Neural cell (in vitro differentiated cells): ENCODE data around the gene EP400.

Experiments used
- CTCF ChIP-seq: fragments of 450-650 bp; IDR thresholded peaks from 2 replicates; pipeline ENCODE4 v1.5.1; 2014; ENCODE audit warnings: antibody characterized with exemption, mild to moderate bottlenecking, moderate library complexity; ENCODE audit not compliant: poor library complexity, severe bottlenecking
- EZH2 ChIP-seq: fragments of 200-600, 300-800 bp; shearing (Covaris generic), sonication (generic); IDR thresholded peaks from 2 replicates; pipeline ENCODE4 v1.6.1; 2014; ENCODE audit warnings: antibody characterized with exemption, low read length, borderline replicate concordance, mild to moderate bottlenecking; ENCODE audit not compliant: insufficient read depth, poor library complexity, severe bottlenecking
- POLR2AphosphoS5 ChIP-seq: IDR thresholded peaks from 2 replicates; pipeline ENCODE4 v1.6.1; 2012
- RAD21 ChIP-seq: fragments of 450-650 bp; conservative IDR thresholded peaks from 2 replicates; pipeline ENCODE4 v1.6.1; 2014; ENCODE audit warnings: antibody characterized with exemption, mild to moderate bottlenecking, moderate library complexity
- REST ChIP-seq: IDR thresholded peaks from 2 replicates; pipeline ENCODE4 v1.6.1; 2012; ENCODE audit warnings: borderline replicate concordance

- TF ChIP-seq REST (no peak), CTCF (no peak), POLR2AphosphoS5 (no peak), RAD21 (no peak), EZH2 (no peak)
These were observed 117.0 kb downstream of the EP400 start for GRCh38 chr12:132066749-132067148.
